HepG2 (cell line): ENCODE measurements around the gene LRRFIP2. TPM values are rescaled to one million over a fixed set of nuclear protein-coding genes. Genes with fewer than 3 reads are reported as not detected.

Experiments
- BCL6 ChIP-seq: IDR thresholded peaks from 2 replicates; pipeline ENCODE4 v1.6.1; 2016; ENCODE audit warnings: missing genetic modification reagents, missing compliant biosample characterization
- CCDC6 ChIP-seq: sonication (generic); formaldehyde crosslinking; IDR thresholded peaks from 2 replicates; pipeline ENCODE4 v1.8.1; 2022; ENCODE audit warnings: mild to moderate bottlenecking, missing genetic modification reagents, moderate library complexity
- CREB1 ChIP-seq, 2 experiments: fragments of 450-650 bp in 1 of 2; IDR thresholded peaks; 2 replicates each; pipeline ENCODE4 v1.6.1; 2016 to 2017; ENCODE audit warnings: control low read depth in 1 of 2, mild to moderate bottlenecking in 1 of 2, missing compliant biosample characterization in 1 of 2, missing genetic modification characterization in 1 of 2
- HIVEP1 ChIP-seq: sonication (generic); formaldehyde crosslinking; IDR thresholded peaks from 2 replicates; pipeline ENCODE4 v1.4.0; 2020; ENCODE audit warnings: mild to moderate bottlenecking, missing genetic modification reagents
- ISL2 ChIP-seq: sonication (generic); formaldehyde crosslinking; IDR thresholded peaks from 2 replicates; pipeline ENCODE4 v1.5.0; 2020; ENCODE audit warnings: missing genetic modification reagents
- JUN ChIP-seq: sonication (generic); formaldehyde crosslinking; IDR thresholded peaks from 2 replicates; pipeline ENCODE4 v1.4.0; 2020; ENCODE audit warnings: mild to moderate bottlenecking, missing genetic modification reagents
- KDM6A ChIP-seq: IDR thresholded peaks from 2 replicates; pipeline ENCODE4 v1.6.1; 2016; ENCODE audit warnings: low read depth
- NR2F2 ChIP-seq: IDR thresholded peaks from 2 replicates; pipeline ENCODE4 v1.6.1; 2012; ENCODE audit warnings: low read depth, inconsistent platforms, borderline replicate concordance
- ONECUT2 ChIP-seq: sonication (generic); formaldehyde crosslinking; IDR thresholded peaks from 2 replicates; pipeline ENCODE4 v1.4.0; 2020; ENCODE audit warnings: missing genetic modification reagents
- PHF21A ChIP-seq: sonication (generic); formaldehyde crosslinking; IDR thresholded peaks from 2 replicates; pipeline ENCODE4 v1.5.0; 2020; ENCODE audit warnings: mild to moderate bottlenecking, missing genetic modification reagents
- ZNF142 ChIP-seq: sonication (generic); formaldehyde crosslinking; IDR thresholded peaks from 2 replicates; pipeline ENCODE4 v1.4.0; 2020; ENCODE audit warnings: missing genetic modification reagents
- ZNF264 ChIP-seq: sonication (generic); formaldehyde crosslinking; IDR thresholded peaks from 2 replicates; pipeline ENCODE4 v1.4.0; 2020; ENCODE audit warnings: missing genetic modification reagents
- ZNF296 ChIP-seq: sonication (generic); formaldehyde crosslinking; conservative IDR thresholded peaks from 2 replicates; pipeline ENCODE4 v1.5.0; 2020; ENCODE audit warnings: mild to moderate bottlenecking, missing genetic modification reagents
- ZNF318 ChIP-seq: sonication (generic); formaldehyde crosslinking; IDR thresholded peaks from 2 replicates; pipeline ENCODE4 v1.4.0; 2020; ENCODE audit warnings: mild to moderate bottlenecking, missing genetic modification reagents
- ZNF33A ChIP-seq: sonication (generic); formaldehyde crosslinking; IDR thresholded peaks from 2 replicates; pipeline ENCODE4 v1.5.1; 2020; ENCODE audit warnings: missing genetic modification reagents, mild to moderate bottlenecking, moderate library complexity, borderline replicate concordance
- ZNF484 ChIP-seq: sonication (generic); formaldehyde crosslinking; IDR thresholded peaks from 2 replicates; pipeline ENCODE4 v1.5.1; 2020; ENCODE audit warnings: mild to moderate bottlenecking, low read depth, missing genetic modification reagents, borderline replicate concordance
- polyA plus RNA-seq, 8 experiments: library from polyadenylated mRNA; depleted of rRNA in 3 of 8; stranded (reverse) in 7 of 8; unstranded in 1 of 8; fragments of >200 nt; fragmentation: Illumina TruSeq in 4 of 8; extraction: Trizol in 4 of 8; gene quantifications; 2 replicates each; pipeline versions ENCODE4 v1.2.1 to v1.2.3, GENCODE V29; 2011 to 2016; ENCODE audit warnings: low read depth in 4 of 8, missing spikeins in 1 of 8, mixed read lengths in 1 of 8; ENCODE audit not compliant: insufficient read depth in 1 of 8
- total RNA-seq, 5 experiments: library from RNA; depleted of rRNA; stranded (reverse); fragments of >200 nt; fragmentation: Illumina TruSeq; extraction: Trizol; gene quantifications; 2 replicates each; pipeline ENCODE4 v1.2.3, GENCODE V29; 2016; ENCODE audit warnings: low read depth in 1 of 5
- TF ChIP-seq, protein P1 (sequence below): sonication (generic); formaldehyde crosslinking; IDR thresholded peaks from 2 replicates; pipeline ENCODE4 v1.5.0; 2020; ENCODE audit warnings: missing genetic modification reagents, mild to moderate bottlenecking, borderline replicate concordance

Gene LRRFIP2
- total and polyA plus RNA-seq, 2 of the 13 experiments (the other 11 are each of a cell fraction or from before 2014, with no cell fraction given), result 13.5 to 32.2 TPM

DNA sequence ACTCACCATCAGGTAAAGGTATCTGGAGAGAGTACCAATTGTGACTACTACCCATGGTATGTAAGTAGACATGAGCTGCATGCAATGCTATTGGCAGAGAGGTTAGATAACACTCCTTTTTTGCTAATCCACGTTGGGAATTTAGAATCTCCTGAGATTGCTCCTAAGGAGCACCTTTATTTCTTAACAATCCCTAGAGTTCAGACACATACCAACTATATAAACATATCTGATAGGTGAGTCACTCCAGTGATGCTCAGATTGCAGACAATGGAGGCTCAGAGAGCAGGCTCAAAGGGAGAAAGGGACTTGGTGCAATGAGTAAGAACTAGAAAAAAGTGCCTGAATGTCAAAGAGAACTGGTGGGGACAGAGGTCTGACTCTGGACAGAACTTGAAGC is 47.0 kb upstream of the LRRFIP2 start (continued):
- TF ChIP-seq ZNF318 (CRISPR knock-in tag) (no peak), CREB1 (IDR thresholded peaks at IDR 0.05) (no peak), CREB1 (CRISPR knock-in tag; IDR thresholded peaks at IDR 0.05) (no peak), KDM6A (no peak), PHF21A (CRISPR knock-in tag) (no peak), CCDC6 (no peak), ONECUT2 (CRISPR knock-in tag) (no peak), HIVEP1 (CRISPR knock-in tag) (no peak), ZNF142 (CRISPR knock-in tag) (no peak), ISL2 (CRISPR knock-in tag) (no peak), ZNF296 (CRISPR knock-in tag) (no peak), JUN (CRISPR knock-in tag) (peak; percentile 49; the same call in 1 of the 2 replicates), ZNF33A (CRISPR knock-in tag) (no peak), BCL6 (CRISPR knock-in tag) (peak; percentile 74), ZNF264 (CRISPR knock-in tag) (no peak), ZNF484 (no peak), NR2F2 (no peak)
- TF ChIP-seq, protein P1, sequence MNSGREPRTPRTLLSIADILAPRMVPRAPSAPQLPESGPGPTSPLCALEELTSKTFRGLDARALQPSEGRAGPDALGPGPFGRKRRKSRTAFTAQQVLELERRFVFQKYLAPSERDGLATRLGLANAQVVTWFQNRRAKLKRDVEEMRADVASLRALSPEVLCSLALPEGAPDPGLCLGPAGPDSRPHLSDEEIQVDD (CRISPR knock-in tag), result no peak
